GM12878 (cell line): ENCODE results near the gene DPYSL4. TPM values are rescaled to one million over a fixed set of nuclear protein-coding genes. Genes with fewer than 3 reads are reported as not detected.

ENCODE experiments used
- ATAC-seq: fragments of 200-7000 bp; cut with Tn5 transposase; 3 replicates; pipeline ENCODE4 v1.9.1; 2020; ENCODE audit warnings: mild to moderate bottlenecking, moderate library complexity
- BruUV-seq: library from RNA; stranded (reverse); fragments of 400-500 nt; replicated peaks from 2 replicates; lab custom pipeline; 2021; lab: Mats Ljungman, UMichigan
- CTCF ChIA-PET: fragments of 300-600 bp; sonication (Branson Sonifier 250); formaldehyde crosslinking; extraction: SDS; loops from one replicate; lab custom pipeline; 2021; ENCODE audit warnings: inconsistent platforms; lab: Yijun Ruan, JAX
- POLR2A ChIA-PET: fragments of 350-600 bp; formaldehyde crosslinking; extraction: SDS; loops from one replicate; lab custom pipeline; 2021; ENCODE audit warnings: inconsistent platforms; lab: Charles Lee
- RAD21 ChIA-PET: fragments of 300-600 bp; sonication (Branson Sonifier 250); formaldehyde crosslinking; loops from one replicate; lab custom pipeline; 2023; ENCODE audit warnings: antibody characterized with exemption; ENCODE audit not compliant: unreplicated experiment; lab: Charles Lee
- SMC1A ChIA-PET: fragments of 300-600 bp; sonication (Branson Sonifier 250); formaldehyde crosslinking; loops from one replicate; lab custom pipeline; 2023; ENCODE audit not compliant: unreplicated experiment, uncharacterized antibody; lab: Charles Lee
- DNase-seq: peaks from one replicate; pipeline ENCODE4 v3.0.0-alpha.2; 2011; ENCODE audit warnings: low read depth, low spot score
- FAIRE-seq: peaks from 3 replicates; lab custom pipeline; 2011; peaks lifted over from hg19 to GRCh38; lab: Jason Lieb, UNC
- H2AFZ ChIP-seq: 2 replicates; pipeline ENCODE4 v1.6.0; 2011; ENCODE audit warnings: low read depth, low read length, control low read depth; ENCODE audit not compliant: control insufficient read depth
- H3K27ac ChIP-seq: 2 replicates; pipeline ENCODE4 v1.5.1; 2011; ENCODE audit warnings: control low read depth; ENCODE audit not compliant: control insufficient read depth, insufficient read depth
- H3K27me3 ChIP-seq, 2 experiments: replicated peaks in 1 of 2; 2 replicates each; pipeline versions ENCODE4 v1.6.0 to v1.6.1; 2011; ENCODE audit warnings: low read length in 1 of 2; ENCODE audit not compliant: control insufficient read depth in 2 of 2, insufficient read depth in 2 of 2
- H3K36me3 ChIP-seq, 2 experiments: 2 replicates each; pipeline ENCODE4 v1.5.1; 2011; ENCODE audit warnings: low read length in 1 of 2; ENCODE audit not compliant: control insufficient read depth in 2 of 2, insufficient read depth in 2 of 2
- H3K4me1 ChIP-seq: 2 replicates; pipeline ENCODE4 v1.6.1; 2011; ENCODE audit warnings: mild to moderate bottlenecking, low read length, moderate library complexity, mixed read lengths; ENCODE audit not compliant: control insufficient read depth, insufficient read depth
- H3K4me2 ChIP-seq: 2 replicates; pipeline ENCODE4 v1.6.0; 2011; ENCODE audit warnings: control low read depth; ENCODE audit not compliant: control insufficient read depth, insufficient read depth
- H3K4me3 ChIP-seq: fragments of 200-600 bp; sonication (generic); 2 replicates; pipeline ENCODE4 v1.5.1; 2016
- H3K79me2 ChIP-seq: 2 replicates; pipeline ENCODE4 v1.6.0; 2011; ENCODE audit warnings: low read length; ENCODE audit not compliant: control insufficient read depth, insufficient read depth
- H3K9ac ChIP-seq: 2 replicates; pipeline ENCODE4 v1.8.0; 2011; ENCODE audit warnings: low read length, control low read depth, mixed read lengths; ENCODE audit not compliant: control insufficient read depth, insufficient read depth
- H3K9me3 ChIP-seq: replicated peaks from 3 replicates; pipeline ENCODE4 v1.5.1; 2011; ENCODE audit warnings: mild to moderate bottlenecking, low read length; ENCODE audit not compliant: control insufficient read depth, insufficient read depth
- H4K20me1 ChIP-seq: 2 replicates; pipeline ENCODE4 v1.6.0; 2011; ENCODE audit not compliant: control insufficient read depth, insufficient read depth
- CBX5 ChIP-seq: sonication (generic); IDR thresholded peaks from 2 replicates; pipeline ENCODE4 v1.6.1; 2016; ENCODE audit warnings: low read depth, moderate library complexity, mild to moderate bottlenecking, inconsistent platforms
- CHD4 ChIP-seq: fragments of 200-600 bp; sonication (generic); IDR thresholded peaks from 2 replicates; pipeline ENCODE4 v1.6.1; 2016; ENCODE audit warnings: mild to moderate bottlenecking
- EGR1 ChIP-seq, 2 experiments: IDR thresholded peaks; 1 replicate in 1 of 2; 2 replicates in 1 of 2; pipeline ENCODE4 v1.6.1; 2011 to 2012; ENCODE audit warnings: low read depth in 2 of 2, low read length in 2 of 2, borderline replicate concordance in 1 of 2, mild to moderate bottlenecking in 1 of 2, moderate library complexity in 1 of 2
- EZH2 ChIP-seq: IDR thresholded peaks from 2 replicates; pipeline ENCODE4 v1.6.1; 2012; ENCODE audit warnings: low read depth, mild to moderate bottlenecking, control low read depth, inconsistent platforms, low read length, borderline replicate concordance; ENCODE audit not compliant: control insufficient read depth
- IRF5 ChIP-seq: fragments of 450-650 bp; IDR thresholded peaks from 2 replicates; pipeline ENCODE4 v1.6.1; 2017; ENCODE audit warnings: borderline replicate concordance
- JUNB ChIP-seq: IDR thresholded peaks from 2 replicates; pipeline ENCODE4 v1.6.1; 2016; ENCODE audit warnings: antibody characterized with exemption, mild to moderate bottlenecking
- KAT2A ChIP-seq: conservative IDR thresholded peaks from 2 replicates; pipeline ENCODE4 v1.6.1; 2011; ENCODE audit warnings: low read depth, low read length; ENCODE audit not compliant: control insufficient read depth
- RFX5 ChIP-seq: IDR thresholded peaks from 2 replicates; pipeline ENCODE4 v1.6.1; 2011; ENCODE audit warnings: low read depth, low read length, improper control_type of control experiment
- RUNX3 ChIP-seq: IDR thresholded peaks from 2 replicates; pipeline ENCODE4 v1.6.1; 2012; ENCODE audit warnings: low read length, inconsistent platforms
- SIN3A ChIP-seq: IDR thresholded peaks from 2 replicates; pipeline ENCODE4 v1.6.1; 2012; ENCODE audit warnings: low read depth, low read length, improper control_type of control experiment
- SMC3 ChIP-seq: IDR thresholded peaks from 2 replicates; pipeline ENCODE4 v1.6.1; 2011; ENCODE audit warnings: low read length, improper control_type of control experiment, borderline replicate concordance
- SPI1 ChIP-seq: IDR thresholded peaks from 2 replicates; pipeline ENCODE4 v1.6.1; 2011; ENCODE audit warnings: low read depth, mild to moderate bottlenecking, low read length, moderate library complexity, borderline replicate concordance; ENCODE audit not compliant: insufficient read depth
- STAT3 ChIP-seq: IDR thresholded peaks from 2 replicates; pipeline ENCODE4 v1.6.1; 2011; ENCODE audit warnings: low read depth, low read length, improper control_type of control experiment
- ZNF622 ChIP-seq: fragments of 450-650 bp; IDR thresholded peaks from 2 replicates; pipeline ENCODE4 v1.6.1; 2017; ENCODE audit warnings: mild to moderate bottlenecking, inconsistent platforms
- WGBS: methylation state at CpG from one replicate; pipeline ENCODE4 v1.1.6; 2016; ENCODE audit warnings: low lambda C conversion rate; ENCODE audit not compliant: insufficient replicate concordance, insufficient coverage; ENCODE audit errors: missing lambda C conversion rate; 5-methylcytosine and 5-hydroxymethylcytosine counted together
- in situ Hi-C: fragments of 300-500 bp; cut with MboI; formaldehyde crosslinking; loops from 9 replicates; pipeline ENCODE4 v1.14.3; 2018; ENCODE audit warnings: mixed read lengths
- intact Hi-C: fragments of 100-400 bp; cut with micrococcal nuclease; formaldehyde crosslinking; loops from one replicate; pipeline ENCODE4 v1.14.2; 2022; ENCODE audit not compliant: unreplicated experiment
- polyA plus RNA-seq, 11 experiments: library from polyadenylated mRNA; depleted of rRNA in 4 of 11; unstranded in 6 of 11; stranded (reverse) in 5 of 11; fragments of >200 nt; fragmentation: Nextera tagmentation in 4 of 11; fragmentation: Illumina TruSeq in 1 of 11; extraction: Ambion mirVana in 4 of 11; extraction: Trizol in 1 of 11; gene quantifications; 1 replicate in 1 of 11; 2 replicates in 10 of 11; pipeline versions ENCODE4 v1.2.1 to v1.2.3, GENCODE V29; 2011 to 2016; ENCODE audit warnings: inconsistent platforms in 2 of 11, missing spikeins in 2 of 11, low read depth in 1 of 11
- total RNA-seq, 4 experiments: library from RNA; depleted of rRNA in 3 of 4; stranded (reverse); fragments of >200 nt in 3 of 4; fragmentation: Illumina TruSeq in 1 of 4; extraction: Trizol in 1 of 4; gene quantifications; 2 replicates each; pipeline versions ENCODE4 v1.2.1 to v1.2.3, GENCODE V29; 2013 to 2021
- TF ChIP-seq, protein P1 (sequence below): IDR thresholded peaks from 2 replicates; pipeline ENCODE4 v1.6.1; 2012; ENCODE audit warnings: low read depth, low read length, improper control_type of control experiment

DPYSL4 gene
- total and polyA plus RNA-seq, 10 of the 15 experiments (the other 5 are each of a cell fraction or from before 2014, with no cell fraction given), result 0.10 to 0.21 TPM; not detected in 8

DNA sequence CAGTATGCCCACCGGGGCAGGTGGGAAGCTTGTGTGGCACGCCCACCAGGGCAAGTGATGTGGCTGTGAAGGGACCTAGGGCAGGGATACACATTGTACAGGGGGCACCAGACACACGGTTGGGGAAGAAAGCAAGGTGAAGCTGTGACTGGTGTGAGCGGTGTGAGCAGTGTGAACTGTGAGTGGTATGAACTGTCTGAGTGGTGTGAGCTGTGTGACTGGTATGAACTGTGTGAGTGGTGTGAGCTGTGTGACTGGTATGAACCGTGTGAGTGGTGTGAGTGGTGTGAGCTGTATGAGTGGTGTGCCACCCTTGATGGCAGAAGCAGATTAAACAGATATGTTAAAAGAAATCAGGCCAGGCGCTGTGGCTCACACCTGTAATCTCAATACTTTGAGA, 48.1 kb downstream of the DPYSL4 start:
- no peak for DNase-seq
- in situ Hi-C loops (no loop called here), intact Hi-C loops (no loop called here)
- ChIA-PET RAD21 (no interaction called here), SMC1A (interaction anchor here (0.6 kb wide), 1 partner anchor 495 kb away, joined by 3 read pairs; no protein-coding TSS in a partner anchor), POLR2A (no interaction called here), CTCF (no interaction called here)
- H3K4me1 ChIP-seq, result no peaks in the 10 kb centered on the region
- H3K27ac ChIP-seq, result no peak overlapping the region
- BruUV-seq, result no TSS peak
- H3K27me3 ChIP-seq, result no peaks in the 10 kb centered on the region
- H3K9ac ChIP-seq, result no peak overlapping the region
- no peaks in the 10 kb centered on the region for H3K79me2 ChIP-seq
- FAIRE-seq, result no peak
- TF ChIP-seq KAT2A (no peak), IRF5 (no peak), SMC3 (no peak), RFX5 (no peak), SPI1 (no peak), SIN3A (no peak), JUNB (no peak), EZH2 (no peak), CBX5 (no peak), EGR1 (IDR thresholded peaks at IDR 0.05; ENCODE audit: borderline replicate concordance in 1 of 2, low read depth in 2 of 2, low read length in 2 of 2) (no peak), CHD4 (no peak), ZNF622 (no peak), STAT3 (no peak), RUNX3 (no peak)
- TF ChIP-seq, protein P1, sequence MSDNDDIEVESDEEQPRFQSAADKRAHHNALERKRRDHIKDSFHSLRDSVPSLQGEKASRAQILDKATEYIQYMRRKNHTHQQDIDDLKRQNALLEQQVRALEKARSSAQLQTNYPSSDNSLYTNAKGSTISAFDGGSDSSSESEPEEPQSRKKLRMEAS, result no peak
- H3K9me3 ChIP-seq, result no peaks in the 10 kb centered on the region
- no peak overlapping the region for H3K4me2 ChIP-seq
- H4K20me1 ChIP-seq, result no peaks in the 10 kb centered on the region
- 26% methylated on average over 6 of the region's 6 CpGs for WGBS
- H3K36me3 ChIP-seq, result no peaks in the 10 kb centered on the region
- ATAC-seq, result no peak
- no peak overlapping the region for H2AFZ ChIP-seq
- no peak overlapping the region for H3K4me3 ChIP-seq
